GM23338 (cell line): ENCODE results near the gene NT5DC4. TPM values are rescaled to one million over a fixed set of nuclear protein-coding genes. Genes with fewer than 3 reads are reported as not detected.

Source experiments
- ATAC-seq: fragments of 200-7000 bp; cut with Tn5 transposase; 3 replicates; pipeline ENCODE4 v1.9.1; 2020
- DNase-seq: peaks from one replicate; pipeline ENCODE4 v3.0.0-alpha.2; 2015; ENCODE audit warnings: low spot score
- H2AFZ ChIP-seq: fragments of 200-600 bp; sonication (generic); 2 replicates; pipeline ENCODE4 v1.8.0; 2016; ENCODE audit warnings: antibody characterized with exemption, mild to moderate bottlenecking, moderate library complexity
- H3F3A ChIP-seq: fragments of 200-600 bp; sonication (generic); replicated peaks from 2 replicates; pipeline ENCODE4 v1.8.0; 2017; ENCODE audit warnings: antibody characterized with exemption, mixed run types, low read depth
- H3K27ac ChIP-seq: fragments of 200-600 bp; sonication (generic); 2 replicates; pipeline ENCODE4 v1.6.1; 2016; ENCODE audit warnings: low read depth
- H3K27me3 ChIP-seq: fragments of 200-600 bp; sonication (generic); 2 replicates; pipeline ENCODE4 v1.8.0; 2016; ENCODE audit warnings: mild to moderate bottlenecking, mixed run types, moderate library complexity; ENCODE audit not compliant: insufficient read depth
- H3K36me3 ChIP-seq: fragments of 200-600 bp; sonication (generic); 2 replicates; pipeline ENCODE4 v1.8.0; 2016; ENCODE audit warnings: mild to moderate bottlenecking; ENCODE audit not compliant: insufficient read depth
- H3K4me1 ChIP-seq: fragments of 200-600 bp; sonication (generic); 2 replicates; pipeline ENCODE4 v1.8.0; 2016; ENCODE audit warnings: mild to moderate bottlenecking, moderate library complexity; ENCODE audit not compliant: insufficient read depth
- H3K4me2 ChIP-seq: fragments of 200-600 bp; sonication (generic); 2 replicates; pipeline ENCODE4 v1.7.1; 2017; ENCODE audit warnings: mixed run types
- H3K4me3 ChIP-seq: fragments of 200-600 bp; sonication (generic); 2 replicates; pipeline ENCODE4 v1.6.1; 2016; ENCODE audit warnings: mixed run types
- H3K79me2 ChIP-seq: fragments of 200-600 bp; sonication (generic); replicated peaks from 2 replicates; pipeline ENCODE4 v1.8.0; 2017; ENCODE audit warnings: mild to moderate bottlenecking; ENCODE audit not compliant: insufficient read depth
- H3K9me2 ChIP-seq: fragments of 200-600 bp; sonication (generic); 2 replicates; pipeline ENCODE4 v1.8.0; 2017; ENCODE audit not compliant: insufficient read depth
- H4K20me1 ChIP-seq: fragments of 200-600 bp; sonication (generic); replicated peaks from 2 replicates; pipeline ENCODE4 v1.8.0; 2017; ENCODE audit warnings: mild to moderate bottlenecking; ENCODE audit not compliant: insufficient read depth
- H3K27ac Mint-ChIP-seq: 2 replicates; pipeline ENCODE4 v1.8.0; 2020; ENCODE audit warnings: inconsistent platforms, mild to moderate bottlenecking, moderate library complexity, mixed read lengths
- H3K27me3 Mint-ChIP-seq: 3 replicates; pipeline ENCODE4 v1.8.0; 2022; ENCODE audit warnings: low read depth, mild to moderate bottlenecking, moderate library complexity, mixed read lengths, inconsistent platforms; ENCODE audit not compliant: insufficient read depth, poor library complexity
- H3K36me3 Mint-ChIP-seq: 3 replicates; pipeline ENCODE4 v1.8.0; 2021; ENCODE audit warnings: low read depth, mild to moderate bottlenecking, inconsistent platforms, moderate library complexity, mixed read lengths
- H3K4me1 Mint-ChIP-seq: 3 replicates; pipeline ENCODE4 v1.8.0; 2020; ENCODE audit warnings: mild to moderate bottlenecking, inconsistent platforms, mixed read lengths
- H3K4me3 Mint-ChIP-seq: 3 replicates; pipeline ENCODE4 v1.8.0; 2021; ENCODE audit warnings: moderate library complexity, mild to moderate bottlenecking, inconsistent platforms, mixed read lengths
- H3K9me3 Mint-ChIP-seq: 3 replicates; pipeline ENCODE4 v1.8.0; 2020; ENCODE audit warnings: moderate library complexity, mild to moderate bottlenecking, inconsistent platforms, mixed read lengths
- CREB1 ChIP-seq: fragments of 250-450 bp; sonication (Bioruptor Pico); IDR thresholded peaks from 2 replicates; pipeline ENCODE4 v1.5.0; 2020; ENCODE audit warnings: low read depth, mild to moderate bottlenecking, moderate library complexity
- CTCF ChIP-seq, 2 experiments: fragments of 200-600 bp in 1 of 2; sonication (generic) in 1 of 2; conservative IDR thresholded peaks; 2 replicates each; pipeline versions ENCODE4 v1.5.1 to v1.6.1; 2016 to 2017; ENCODE audit warnings: antibody characterized with exemption in 2 of 2, low read depth in 2 of 2, mild to moderate bottlenecking in 2 of 2, moderate library complexity in 1 of 2
- EZH2 ChIP-seq: fragments of 200-600 bp; sonication (generic); IDR thresholded peaks from one replicate; pipeline ENCODE4 v1.8.0; 2017; ENCODE audit warnings: antibody characterized with exemption, mild to moderate bottlenecking, low read depth; ENCODE audit not compliant: unreplicated experiment
- EZH2phosphoT487 ChIP-seq: fragments of 200-600 bp; sonication (generic); IDR thresholded peaks from one replicate; pipeline ENCODE4 v1.8.1; 2018; ENCODE audit warnings: antibody characterized with exemption; ENCODE audit not compliant: unreplicated experiment
- JUNB ChIP-seq: IDR thresholded peaks from one replicate; pipeline ENCODE4 v1.6.1; 2016; ENCODE audit warnings: antibody characterized with exemption; ENCODE audit not compliant: unreplicated experiment
- POLR2AphosphoS5 ChIP-seq: IDR thresholded peaks from 2 replicates; pipeline ENCODE4 v1.6.1; 2016; ENCODE audit warnings: antibody characterized with exemption, low read depth
- STAT1 ChIP-seq: IDR thresholded peaks from one replicate; pipeline ENCODE4 v1.6.1; 2016; ENCODE audit warnings: antibody characterized with exemption; ENCODE audit not compliant: unreplicated experiment
- ZNF114 ChIP-seq: fragments of 250-450 bp; sonication (Bioruptor Pico); IDR thresholded peaks from 2 replicates; pipeline ENCODE4 v1.5.0; 2020; ENCODE audit warnings: mild to moderate bottlenecking, moderate library complexity
- ZNF331 ChIP-seq: fragments of 250-450 bp; sonication (Bioruptor Pico); IDR thresholded peaks from 2 replicates; pipeline ENCODE4 v1.5.0; 2020; ENCODE audit warnings: low read depth, mild to moderate bottlenecking, moderate library complexity
- polyA plus RNA-seq: library from polyadenylated mRNA; unstranded; fragments of >200 nt; fragmentation: Nextera tagmentation; extraction: Ambion mirVana; gene quantifications from 2 replicates; pipeline ENCODE4 v1.2.1, GENCODE V29; 2016
- total RNA-seq: library from RNA; depleted of rRNA; stranded (reverse); fragments of >200 nt; shearing (Covaris generic); gene quantifications from 2 replicates; pipeline ENCODE4 v1.2.3, GENCODE V29; 2014
- TF ChIP-seq, protein P1 (sequence below): IDR thresholded peaks from one replicate; pipeline ENCODE4 v1.6.1; 2018; ENCODE audit warnings: antibody characterized with exemption; ENCODE audit not compliant: unreplicated experiment
- TF ChIP-seq, protein P2 (sequence below): fragments of 250-450 bp; sonication (Bioruptor Pico); IDR thresholded peaks from 2 replicates; pipeline ENCODE4 v1.5.0; 2020; ENCODE audit warnings: mild to moderate bottlenecking, moderate library complexity
- TF ChIP-seq, protein P3 (sequence below): IDR thresholded peaks from 2 replicates; pipeline ENCODE4 v1.6.1; 2016; ENCODE audit warnings: antibody characterized with exemption

Gene NT5DC4
- total and polyA plus RNA-seq, 2 experiments from 2014 or later = not detected

- Mint-ChIP-seq H3K27ac (no peak overlapping the region), H3K36me3 (no peaks in the 10 kb centered on the region), H3K4me3 (no peak overlapping the region), H3K27me3 (peaks cover 2% of the 10 kb centered on the region), H3K4me1 (peaks cover 3% of the 10 kb centered on the region; the same call in 1 of the 3 replicates), H3K9me3 (no peaks in the 10 kb centered on the region; the same call in 2 of the 3 replicates)
- Histone ChIP-seq H3K27ac (no peak overlapping the region), H4K20me1 (no peaks in the 10 kb centered on the region), H3F3A (no peaks in the 10 kb centered on the region), H3K4me2 (no peak overlapping the region), H3K27me3 (no peaks in the 10 kb centered on the region), H3K4me3 (no peak overlapping the region), H3K9me2 (0 out of 2 replicates have a peak, but pooled peaks cover 4% of the 10 kb centered on the region), H3K4me1 (no peaks in the 10 kb centered on the region), H3K36me3 (no peaks in the 10 kb centered on the region), H2AFZ (no peak overlapping the region), H3K79me2 (no peaks in the 10 kb centered on the region)
- DNase-seq (no peak), ATAC-seq (no peak)
- TF ChIP-seq, protein P1, sequence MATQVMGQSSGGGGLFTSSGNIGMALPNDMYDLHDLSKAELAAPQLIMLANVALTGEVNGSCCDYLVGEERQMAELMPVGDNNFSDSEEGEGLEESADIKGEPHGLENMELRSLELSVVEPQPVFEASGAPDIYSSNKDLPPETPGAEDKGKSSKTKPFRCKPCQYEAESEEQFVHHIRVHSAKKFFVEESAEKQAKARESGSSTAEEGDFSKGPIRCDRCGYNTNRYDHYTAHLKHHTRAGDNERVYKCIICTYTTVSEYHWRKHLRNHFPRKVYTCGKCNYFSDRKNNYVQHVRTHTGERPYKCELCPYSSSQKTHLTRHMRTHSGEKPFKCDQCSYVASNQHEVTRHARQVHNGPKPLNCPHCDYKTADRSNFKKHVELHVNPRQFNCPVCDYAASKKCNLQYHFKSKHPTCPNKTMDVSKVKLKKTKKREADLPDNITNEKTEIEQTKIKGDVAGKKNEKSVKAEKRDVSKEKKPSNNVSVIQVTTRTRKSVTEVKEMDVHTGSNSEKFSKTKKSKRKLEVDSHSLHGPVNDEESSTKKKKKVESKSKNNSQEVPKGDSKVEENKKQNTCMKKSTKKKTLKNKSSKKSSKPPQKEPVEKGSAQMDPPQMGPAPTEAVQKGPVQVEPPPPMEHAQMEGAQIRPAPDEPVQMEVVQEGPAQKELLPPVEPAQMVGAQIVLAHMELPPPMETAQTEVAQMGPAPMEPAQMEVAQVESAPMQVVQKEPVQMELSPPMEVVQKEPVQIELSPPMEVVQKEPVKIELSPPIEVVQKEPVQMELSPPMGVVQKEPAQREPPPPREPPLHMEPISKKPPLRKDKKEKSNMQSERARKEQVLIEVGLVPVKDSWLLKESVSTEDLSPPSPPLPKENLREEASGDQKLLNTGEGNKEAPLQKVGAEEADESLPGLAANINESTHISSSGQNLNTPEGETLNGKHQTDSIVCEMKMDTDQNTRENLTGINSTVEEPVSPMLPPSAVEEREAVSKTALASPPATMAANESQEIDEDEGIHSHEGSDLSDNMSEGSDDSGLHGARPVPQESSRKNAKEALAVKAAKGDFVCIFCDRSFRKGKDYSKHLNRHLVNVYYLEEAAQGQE = no peak
- TF ChIP-seq JUNB (no peak), ZNF331 (CRISPR knock-in tag) (no peak), STAT1 (no peak), CTCF (conservative IDR thresholded peaks at IDR 0.05; ENCODE audit: low read depth in 2 of 2) (no peak), EZH2phosphoT487 (no peak), ZNF114 (CRISPR knock-in tag) (no peak), POLR2AphosphoS5 (no peak), EZH2 (no peak), CREB1 (CRISPR knock-in tag) (no peak)
- TF ChIP-seq, protein P2, sequence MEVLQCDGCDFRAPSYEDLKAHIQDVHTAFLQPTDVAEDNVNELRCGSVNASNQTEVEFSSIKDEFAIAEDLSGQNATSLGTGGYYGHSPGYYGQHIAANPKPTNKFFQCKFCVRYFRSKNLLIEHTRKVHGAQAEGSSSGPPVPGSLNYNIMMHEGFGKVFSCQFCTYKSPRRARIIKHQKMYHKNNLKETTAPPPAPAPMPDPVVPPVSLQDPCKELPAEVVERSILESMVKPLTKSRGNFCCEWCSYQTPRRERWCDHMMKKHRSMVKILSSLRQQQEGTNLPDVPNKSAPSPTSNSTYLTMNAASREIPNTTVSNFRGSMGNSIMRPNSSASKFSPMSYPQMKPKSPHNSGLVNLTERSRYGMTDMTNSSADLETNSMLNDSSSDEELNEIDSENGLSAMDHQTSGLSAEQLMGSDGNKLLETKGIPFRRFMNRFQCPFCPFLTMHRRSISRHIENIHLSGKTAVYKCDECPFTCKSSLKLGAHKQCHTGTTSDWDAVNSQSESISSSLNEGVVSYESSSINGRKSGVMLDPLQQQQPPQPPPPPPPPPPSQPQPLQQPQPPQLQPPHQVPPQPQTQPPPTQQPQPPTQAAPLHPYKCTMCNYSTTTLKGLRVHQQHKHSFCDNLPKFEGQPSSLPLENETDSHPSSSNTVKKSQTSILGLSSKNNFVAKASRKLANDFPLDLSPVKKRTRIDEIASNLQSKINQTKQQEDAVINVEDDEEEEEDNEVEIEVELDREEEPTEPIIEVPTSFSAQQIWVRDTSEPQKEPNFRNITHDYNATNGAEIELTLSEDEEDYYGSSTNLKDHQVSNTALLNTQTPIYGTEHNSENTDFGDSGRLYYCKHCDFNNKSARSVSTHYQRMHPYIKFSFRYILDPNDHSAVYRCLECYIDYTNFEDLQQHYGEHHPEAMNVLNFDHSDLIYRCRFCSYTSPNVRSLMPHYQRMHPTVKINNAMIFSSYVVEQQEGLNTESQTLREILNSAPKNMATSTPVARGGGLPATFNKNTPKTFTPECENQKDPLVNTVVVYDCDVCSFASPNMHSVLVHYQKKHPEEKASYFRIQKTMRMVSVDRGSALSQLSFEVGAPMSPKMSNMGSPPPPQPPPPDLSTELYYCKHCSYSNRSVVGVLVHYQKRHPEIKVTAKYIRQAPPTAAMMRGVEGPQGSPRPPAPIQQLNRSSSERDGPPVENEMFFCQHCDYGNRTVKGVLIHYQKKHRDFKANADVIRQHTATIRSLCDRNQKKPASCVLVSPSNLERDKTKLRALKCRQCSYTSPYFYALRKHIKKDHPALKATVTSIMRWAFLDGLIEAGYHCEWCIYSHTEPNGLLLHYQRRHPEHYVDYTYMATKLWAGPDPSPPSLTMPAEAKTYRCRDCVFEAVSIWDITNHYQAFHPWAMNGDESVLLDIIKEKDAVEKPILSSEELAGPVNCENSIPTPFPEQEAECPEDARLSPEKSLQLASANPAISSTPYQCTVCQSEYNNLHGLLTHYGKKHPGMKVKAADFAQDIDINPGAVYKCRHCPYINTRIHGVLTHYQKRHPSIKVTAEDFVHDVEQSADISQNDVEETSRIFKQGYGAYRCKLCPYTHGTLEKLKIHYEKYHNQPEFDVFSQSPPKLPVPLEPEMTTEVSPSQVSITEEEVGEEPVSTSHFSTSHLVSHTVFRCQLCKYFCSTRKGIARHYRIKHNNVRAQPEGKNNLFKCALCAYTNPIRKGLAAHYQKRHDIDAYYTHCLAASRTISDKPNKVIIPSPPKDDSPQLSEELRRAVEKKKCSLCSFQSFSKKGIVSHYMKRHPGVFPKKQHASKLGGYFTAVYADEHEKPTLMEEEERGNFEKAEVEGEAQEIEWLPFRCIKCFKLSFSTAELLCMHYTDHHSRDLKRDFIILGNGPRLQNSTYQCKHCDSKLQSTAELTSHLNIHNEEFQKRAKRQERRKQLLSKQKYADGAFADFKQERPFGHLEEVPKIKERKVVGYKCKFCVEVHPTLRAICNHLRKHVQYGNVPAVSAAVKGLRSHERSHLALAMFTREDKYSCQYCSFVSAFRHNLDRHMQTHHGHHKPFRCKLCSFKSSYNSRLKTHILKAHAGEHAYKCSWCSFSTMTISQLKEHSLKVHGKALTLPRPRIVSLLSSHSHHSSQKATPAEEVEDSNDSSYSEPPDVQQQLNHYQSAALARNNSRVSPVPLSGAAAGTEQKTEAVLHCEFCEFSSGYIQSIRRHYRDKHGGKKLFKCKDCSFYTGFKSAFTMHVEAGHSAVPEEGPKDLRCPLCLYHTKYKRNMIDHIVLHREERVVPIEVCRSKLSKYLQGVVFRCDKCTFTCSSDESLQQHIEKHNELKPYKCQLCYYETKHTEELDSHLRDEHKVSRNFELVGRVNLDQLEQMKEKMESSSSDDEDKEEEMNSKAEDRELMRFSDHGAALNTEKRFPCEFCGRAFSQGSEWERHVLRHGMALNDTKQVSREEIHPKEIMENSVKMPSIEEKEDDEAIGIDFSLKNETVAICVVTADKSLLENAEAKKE (CRISPR knock-in tag) = no peak
- TF ChIP-seq, protein P3, sequence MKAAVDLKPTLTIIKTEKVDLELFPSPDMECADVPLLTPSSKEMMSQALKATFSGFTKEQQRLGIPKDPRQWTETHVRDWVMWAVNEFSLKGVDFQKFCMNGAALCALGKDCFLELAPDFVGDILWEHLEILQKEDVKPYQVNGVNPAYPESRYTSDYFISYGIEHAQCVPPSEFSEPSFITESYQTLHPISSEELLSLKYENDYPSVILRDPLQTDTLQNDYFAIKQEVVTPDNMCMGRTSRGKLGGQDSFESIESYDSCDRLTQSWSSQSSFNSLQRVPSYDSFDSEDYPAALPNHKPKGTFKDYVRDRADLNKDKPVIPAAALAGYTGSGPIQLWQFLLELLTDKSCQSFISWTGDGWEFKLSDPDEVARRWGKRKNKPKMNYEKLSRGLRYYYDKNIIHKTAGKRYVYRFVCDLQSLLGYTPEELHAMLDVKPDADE = no peak
These were observed 5.8 kb upstream of the NT5DC4 start for GRCh38 chr2:112714836-112715631.
